Measurements from ENCODE around the gene GPR39. TPM values are rescaled to one million over a fixed set of nuclear protein-coding genes. Genes with fewer than 3 reads are reported as not detected.

The GPR39 gene
- total RNA-seq, 2 experiments from 2014 or later, result not detected

GRCh38 chr2:132438691-132439090 is 22.1 kb downstream of the GPR39 start:
- intact Hi-C loops (cut with micrococcal nuclease), result no loop called here
- H3K4me3 Mint-ChIP-seq, result no peak overlapping the region
- H3K9me3 Mint-ChIP-seq, result no peaks in the 10 kb centered on the region
- H3K27ac Mint-ChIP-seq, result no peak overlapping the region
- CTCF ChIA-PET, result no interaction called here
- peak; percentile 6 for DNase-seq
- no peaks in the 10 kb centered on the region for H3K27me3 Mint-ChIP-seq (ENCODE audit: low read depth)
- H3K36me3 Mint-ChIP-seq (ENCODE audit: low read depth), result no peaks in the 10 kb centered on the region
- H3K4me1 Mint-ChIP-seq (ENCODE audit: low read depth), result no peaks in the 10 kb centered on the region

GRCh38 chr2:132439703-132440398 is 23.2 kb downstream of the GPR39 start:
- no peak for DNase-seq
- Mint-ChIP-seq H3K4me3 (no peak overlapping the region), H3K9me3 (no peaks in the 10 kb centered on the region), H3K27ac (no peak overlapping the region), H3K27me3 (ENCODE audit: low read depth) (no peaks in the 10 kb centered on the region), H3K36me3 (ENCODE audit: low read depth) (no peaks in the 10 kb centered on the region), H3K4me1 (ENCODE audit: low read depth) (no peaks in the 10 kb centered on the region)
- intact Hi-C loops (cut with micrococcal nuclease), result no loop called here
- CTCF ChIA-PET, result no interaction called here

- Mint-ChIP-seq H3K27ac (no peak overlapping the region), H3K9me3 (no peaks in the 10 kb centered on the region), H3K36me3 (ENCODE audit: low read depth) (no peaks in the 10 kb centered on the region), H3K27me3 (ENCODE audit: low read depth) (no peaks in the 10 kb centered on the region), H3K4me1 (ENCODE audit: low read depth) (no peaks in the 10 kb centered on the region), H3K4me3 (no peak overlapping the region)
- intact Hi-C loops (cut with micrococcal nuclease), result no loop called here
- CTCF ChIA-PET, result no interaction called here
- DNase-seq, result no peak
Measured at GRCh38 chr2:132441051-132441450, 24.4 kb downstream of the GPR39 start.

GRCh38 chr2:132442278-132442677 is 25.7 kb downstream of the GPR39 start:
- no peaks in the 10 kb centered on the region for H3K27me3 Mint-ChIP-seq (ENCODE audit: low read depth)
- no peaks in the 10 kb centered on the region for H3K9me3 Mint-ChIP-seq

GRCh38 chr2:132443106-132443505 is 26.5 kb downstream of the GPR39 start:
- DNase-seq, result no peak
- Mint-ChIP-seq H3K4me1 (ENCODE audit: low read depth) (no peaks in the 10 kb centered on the region), H3K27me3 (ENCODE audit: low read depth) (no peaks in the 10 kb centered on the region), H3K27ac (no peak overlapping the region), H3K4me3 (no peak overlapping the region), H3K36me3 (ENCODE audit: low read depth) (no peaks in the 10 kb centered on the region), H3K9me3 (no peaks in the 10 kb centered on the region)
- intact Hi-C loops (cut with micrococcal nuclease), result no loop called here
- CTCF ChIA-PET, result no interaction called here

More at GRCh38 chr2:132442278-132442677, 25.7 kb downstream of the GPR39 start:
- intact Hi-C loops (cut with micrococcal nuclease), result no loop called here
- DNase-seq, result no peak
- CTCF ChIA-PET, result no interaction called here
- Mint-ChIP-seq H3K4me3 (no peak overlapping the region), H3K36me3 (ENCODE audit: low read depth) (no peaks in the 10 kb centered on the region), H3K4me1 (ENCODE audit: low read depth) (no peaks in the 10 kb centered on the region), H3K27ac (no peak overlapping the region)

GRCh38 chr2:132446444-132446843 is 29.8 kb downstream of the GPR39 start:
- Mint-ChIP-seq H3K4me1 (ENCODE audit: low read depth) (no peaks in the 10 kb centered on the region), H3K27me3 (ENCODE audit: low read depth) (no peaks in the 10 kb centered on the region), H3K36me3 (ENCODE audit: low read depth) (no peaks in the 10 kb centered on the region), H3K4me3 (no peak overlapping the region), H3K9me3 (no peaks in the 10 kb centered on the region), H3K27ac (no peak overlapping the region)
- intact Hi-C loops (cut with micrococcal nuclease), result no loop called here
- CTCF ChIA-PET, result no interaction called here
- no peak for DNase-seq

GRCh38 chr2:132448331-132448730 is 31.7 kb downstream of the GPR39 start:
- DNase-seq, result no peak
- CTCF ChIA-PET, result no interaction called here

GRCh38 chr2:132448771-132449170 is 32.2 kb downstream of the GPR39 start:
- peaks cover 12% of the 10 kb centered on the region for H3K9me3 Mint-ChIP-seq
- CTCF ChIA-PET, result no interaction called here
- H3K4me3 Mint-ChIP-seq, result no peak overlapping the region

More at GRCh38 chr2:132448331-132448730, 31.7 kb downstream of the GPR39 start:
- no peak overlapping the region for H3K4me3 Mint-ChIP-seq
- H3K36me3 Mint-ChIP-seq (ENCODE audit: low read depth), result no peaks in the 10 kb centered on the region
- no peak overlapping the region for H3K27ac Mint-ChIP-seq
- intact Hi-C loops (cut with micrococcal nuclease), result no loop called here
- H3K9me3 Mint-ChIP-seq, result peaks cover 12% of the 10 kb centered on the region
- H3K4me1 Mint-ChIP-seq (ENCODE audit: low read depth), result no peaks in the 10 kb centered on the region
- H3K27me3 Mint-ChIP-seq (ENCODE audit: low read depth), result no peaks in the 10 kb centered on the region

GRCh38 chr2:132449868-132450267 is 33.3 kb downstream of the GPR39 start:
- no peak overlapping the region for H3K27ac Mint-ChIP-seq
- DNase-seq, result no peak
- H3K4me3 Mint-ChIP-seq, result no peak overlapping the region
- peaks cover 16% of the 10 kb centered on the region for H3K9me3 Mint-ChIP-seq
- H3K36me3 Mint-ChIP-seq (ENCODE audit: low read depth), result no peaks in the 10 kb centered on the region
- no peaks in the 10 kb centered on the region for H3K27me3 Mint-ChIP-seq (ENCODE audit: low read depth)
- intact Hi-C loops (cut with micrococcal nuclease), result no loop called here
- no peaks in the 10 kb centered on the region for H3K4me1 Mint-ChIP-seq (ENCODE audit: low read depth)
- CTCF ChIA-PET, result no interaction called here

More at GRCh38 chr2:132448771-132449170, 32.2 kb downstream of the GPR39 start:
- Mint-ChIP-seq H3K27me3 (ENCODE audit: low read depth) (no peaks in the 10 kb centered on the region), H3K4me1 (ENCODE audit: low read depth) (no peaks in the 10 kb centered on the region), H3K27ac (no peak overlapping the region), H3K36me3 (ENCODE audit: low read depth) (no peaks in the 10 kb centered on the region)
- intact Hi-C loops (cut with micrococcal nuclease), result no loop called here
- DNase-seq, result no peak

- Mint-ChIP-seq H3K36me3 (ENCODE audit: low read depth) (no peaks in the 10 kb centered on the region), H3K4me1 (ENCODE audit: low read depth) (no peaks in the 10 kb centered on the region), H3K27ac (no peak overlapping the region), H3K4me3 (no peak overlapping the region), H3K9me3 (peaks cover 20% of the 10 kb centered on the region), H3K27me3 (ENCODE audit: low read depth) (no peaks in the 10 kb centered on the region)
- no peak for DNase-seq
- intact Hi-C loops (cut with micrococcal nuclease), result no loop called here
- CTCF ChIA-PET, result no interaction called here
Measured at GRCh38 chr2:132460781-132461180, 44.2 kb downstream of the GPR39 start.

GRCh38 chr2:132462236-132462635 is 45.6 kb downstream of the GPR39 start:
- H3K9me3 Mint-ChIP-seq, result peaks cover 20% of the 10 kb centered on the region
- no peak overlapping the region for H3K27ac Mint-ChIP-seq
- intact Hi-C loops (cut with micrococcal nuclease), result no loop called here
- CTCF ChIA-PET, result no interaction called here
- no peaks in the 10 kb centered on the region for H3K4me1 Mint-ChIP-seq (ENCODE audit: low read depth)
- H3K4me3 Mint-ChIP-seq, result no peak overlapping the region
- no peaks in the 10 kb centered on the region for H3K36me3 Mint-ChIP-seq (ENCODE audit: low read depth)
- no peaks in the 10 kb centered on the region for H3K27me3 Mint-ChIP-seq (ENCODE audit: low read depth)
- DNase-seq, result no peak

- Mint-ChIP-seq H3K4me1 (ENCODE audit: low read depth) (no peaks in the 10 kb centered on the region), H3K27ac (no peak overlapping the region), H3K4me3 (no peak overlapping the region), H3K36me3 (ENCODE audit: low read depth) (no peaks in the 10 kb centered on the region), H3K27me3 (ENCODE audit: low read depth) (no peaks in the 10 kb centered on the region), H3K9me3 (peaks cover 20% of the 10 kb centered on the region)
- no peak for DNase-seq
- CTCF ChIA-PET, result no interaction called here
- intact Hi-C loops (cut with micrococcal nuclease), result no loop called here
Measured at GRCh38 chr2:132463719-132464118, 47.1 kb downstream of the GPR39 start.

- Mint-ChIP-seq H3K36me3 (ENCODE audit: low read depth) (no peaks in the 10 kb centered on the region), H3K27ac (no peak overlapping the region), H3K4me3 (no peak overlapping the region), H3K4me1 (ENCODE audit: low read depth) (no peaks in the 10 kb centered on the region), H3K27me3 (ENCODE audit: low read depth) (no peaks in the 10 kb centered on the region), H3K9me3 (peaks cover 20% of the 10 kb centered on the region)
- CTCF ChIA-PET, result no interaction called here
- intact Hi-C loops (cut with micrococcal nuclease), result no loop called here
- DNase-seq, result no peak
Measured at GRCh38 chr2:132465917-132466316, 49.3 kb downstream of the GPR39 start.
